Measurements from ENCODE around the gene TRAPPC2L. TPM values are rescaled to one million over a fixed set of nuclear protein-coding genes. Genes with fewer than 3 reads are reported as not detected.

The TRAPPC2L gene, protein sequence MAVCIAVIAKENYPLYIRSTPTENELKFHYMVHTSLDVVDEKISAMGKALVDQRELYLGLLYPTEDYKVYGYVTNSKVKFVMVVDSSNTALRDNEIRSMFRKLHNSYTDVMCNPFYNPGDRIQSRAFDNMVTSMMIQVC
- 40.9 and 48.8 TPM in 2 replicates for total RNA-seq (2014; rRNA removed; shearing (Covaris generic); ENCODE audit: low replicate concordance)

GRCh38 chr16:88856828-88857727 lies at the start of gene TRAPPC2L, which contains the start of gene GALNS:
Gene TRAPPC2L (plus strand): TSS chr16:88857127. CDS start chr16:88857151, 24 bp downstream.
Gene GALNS (minus strand): TSS chr16:88856947. CDS start chr16:88856877, 70 bp downstream.
- DNase-seq (ENCODE audit: low read depth) = peak; percentile 86
- in situ Hi-C loops (cut with HindIII; ENCODE audit: low pct_unique_long_range_greater_than_20kb, low sequenced_read_pairs) = no loop called here

GRCh38 chr16:88807142-88807625 lies 49.7 kb upstream of the TRAPPC2L start:
- in situ Hi-C loops (cut with HindIII; ENCODE audit: low pct_unique_long_range_greater_than_20kb, low sequenced_read_pairs) = no loop called here

DNA sequence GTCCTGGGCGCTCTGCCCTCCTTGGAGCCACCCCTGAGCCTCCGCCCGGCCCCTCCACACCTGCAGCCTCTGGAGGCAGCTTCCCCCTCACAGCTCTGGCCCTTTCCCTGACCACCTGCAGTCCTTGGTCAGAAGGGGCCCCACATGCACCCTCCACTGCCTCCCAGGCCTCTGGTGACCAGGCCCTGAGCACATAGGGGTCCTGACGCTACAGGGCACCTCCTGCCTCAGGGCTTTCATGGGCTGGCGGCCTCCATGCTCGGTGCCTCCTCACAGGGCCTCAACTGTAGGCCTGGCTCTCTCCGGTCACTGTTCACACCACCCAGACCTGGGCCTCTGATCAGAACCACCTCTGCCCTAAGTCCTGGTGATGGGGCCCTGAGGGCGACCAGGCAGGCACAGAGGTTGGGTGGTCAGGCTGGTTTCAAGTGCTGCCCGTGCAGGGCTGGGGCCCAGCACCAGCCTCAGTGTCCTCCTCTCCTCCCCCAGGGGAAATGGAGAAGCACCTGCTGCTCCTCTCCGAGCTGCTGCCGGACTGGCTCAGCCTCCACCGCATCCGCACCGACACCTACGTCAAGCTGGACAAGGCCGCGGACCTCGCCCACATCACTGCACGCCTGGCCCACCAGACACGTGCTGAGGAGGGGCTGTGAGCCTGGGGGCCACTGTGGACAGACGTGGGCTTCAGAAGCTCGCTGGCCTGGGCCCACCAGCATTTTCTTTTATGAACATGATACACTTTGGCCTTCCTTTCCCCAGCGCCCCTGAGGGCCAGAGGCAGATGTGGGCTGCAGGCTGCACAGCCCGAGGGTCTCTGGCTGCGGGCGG lies 49.1 kb upstream of the TRAPPC2L start:
- in situ Hi-C loops (cut with HindIII; ENCODE audit: low pct_unique_long_range_greater_than_20kb, low sequenced_read_pairs) = no loop called here

More at GRCh38 chr16:88807142-88807625, 49.7 kb upstream of the TRAPPC2L start:
- DNase-seq (ENCODE audit: low read depth) = no peak

DNA sequence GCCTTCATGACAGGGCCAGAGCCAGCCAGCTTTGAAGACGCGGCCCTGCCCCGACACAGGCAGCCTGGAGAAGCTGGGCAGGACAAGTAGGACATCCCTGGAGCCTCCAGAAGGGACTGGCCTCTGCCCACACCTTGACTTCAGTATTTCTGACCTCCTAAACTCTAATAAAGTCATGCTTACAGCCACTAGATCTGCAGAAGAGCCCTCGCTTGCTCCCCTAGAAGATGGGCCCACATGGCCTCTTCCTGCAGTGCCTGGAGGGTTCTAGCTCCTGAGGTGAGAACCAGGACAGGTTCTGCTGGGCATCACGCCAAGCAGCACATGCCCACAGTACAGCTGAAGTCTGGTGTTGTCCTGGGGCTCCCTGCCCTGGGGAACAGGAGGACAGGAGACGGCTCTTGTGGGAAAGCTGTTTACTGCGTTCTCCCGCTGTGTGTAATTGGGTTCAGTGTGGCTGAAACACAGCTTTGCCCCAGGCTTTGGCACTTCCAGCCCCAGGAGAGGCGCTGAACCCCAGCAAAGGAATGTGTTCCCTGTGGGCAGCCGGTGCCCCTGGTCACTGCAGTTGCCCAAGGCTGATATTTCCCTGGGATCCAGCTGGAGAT lies 47.8 kb upstream of the TRAPPC2L start:
- in situ Hi-C loops (cut with HindIII; ENCODE audit: low pct_unique_long_range_greater_than_20kb, low sequenced_read_pairs) = no loop called here
- DNase-seq (ENCODE audit: low read depth) = peak; percentile 8

More for the DNA sequence above, 49.1 kb upstream of the TRAPPC2L start:
- DNase-seq (ENCODE audit: low read depth) = no peak

GRCh38 chr16:88809676-88810165 lies 47.2 kb upstream of the TRAPPC2L start:
- in situ Hi-C loops (cut with HindIII; ENCODE audit: low pct_unique_long_range_greater_than_20kb, low sequenced_read_pairs) = no loop called here
- peak; percentile 12 for DNase-seq (ENCODE audit: low read depth)

GRCh38 chr16:88810166-88810911 lies 46.6 kb upstream of the TRAPPC2L start:
- peak; percentile 29 for DNase-seq (ENCODE audit: low read depth)
- in situ Hi-C loops (cut with HindIII; ENCODE audit: low pct_unique_long_range_greater_than_20kb, low sequenced_read_pairs) = no loop called here

- DNase-seq (ENCODE audit: low read depth) = peak; percentile 84
- in situ Hi-C loops (cut with HindIII; ENCODE audit: low pct_unique_long_range_greater_than_20kb, low sequenced_read_pairs) = no loop called here
These were observed 45.8 kb upstream of the TRAPPC2L start for GRCh38 chr16:88810912-88811768.

DNA sequence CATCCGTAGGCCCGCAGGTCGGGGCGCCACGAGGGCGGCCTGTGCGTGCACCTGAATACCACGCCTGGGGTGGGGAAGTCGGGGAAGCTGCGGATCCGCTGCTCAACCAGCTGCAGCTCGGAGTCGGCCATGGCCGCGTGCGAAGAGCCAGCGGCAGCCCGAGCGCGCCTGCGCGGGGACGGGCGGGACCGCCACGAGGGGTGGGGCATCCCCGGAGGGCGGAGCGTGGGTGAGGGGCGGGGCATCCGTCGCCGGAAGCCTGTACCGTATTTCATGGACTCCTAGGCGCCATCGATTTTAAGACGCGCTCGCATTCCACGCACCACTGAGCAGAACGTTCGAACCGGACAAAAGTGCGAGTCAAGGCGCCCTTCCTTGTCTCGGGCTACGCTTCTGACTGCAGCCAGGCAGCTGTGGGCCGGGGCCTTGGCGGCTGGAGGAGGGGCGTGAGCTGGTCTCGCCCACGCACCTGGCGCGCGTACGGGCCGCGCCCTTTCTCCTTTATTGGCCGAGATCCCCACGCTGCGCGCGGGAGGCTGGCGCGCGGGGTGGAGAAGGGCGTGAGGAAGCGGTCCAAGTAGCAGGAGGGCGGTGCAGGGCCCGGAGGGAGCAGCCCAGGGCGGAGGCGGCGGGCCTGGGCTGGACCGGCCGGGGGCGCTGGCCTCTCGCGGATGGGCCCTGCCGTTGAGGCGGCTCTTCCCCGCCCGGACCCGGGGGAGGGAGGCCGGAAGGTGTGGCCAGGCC lies 45.0 kb upstream of the TRAPPC2L start, which contains the start of gene APRT:
Gene APRT, minus strand, starts transcription at position 160 of the 744 bp plus-strand sequence. Its CDS starts 29 bp downstream, at position 131.
- peak; percentile 91 for DNase-seq (ENCODE audit: low read depth)
- in situ Hi-C loops (cut with HindIII; ENCODE audit: low pct_unique_long_range_greater_than_20kb, low sequenced_read_pairs) = no loop called here

DNA sequence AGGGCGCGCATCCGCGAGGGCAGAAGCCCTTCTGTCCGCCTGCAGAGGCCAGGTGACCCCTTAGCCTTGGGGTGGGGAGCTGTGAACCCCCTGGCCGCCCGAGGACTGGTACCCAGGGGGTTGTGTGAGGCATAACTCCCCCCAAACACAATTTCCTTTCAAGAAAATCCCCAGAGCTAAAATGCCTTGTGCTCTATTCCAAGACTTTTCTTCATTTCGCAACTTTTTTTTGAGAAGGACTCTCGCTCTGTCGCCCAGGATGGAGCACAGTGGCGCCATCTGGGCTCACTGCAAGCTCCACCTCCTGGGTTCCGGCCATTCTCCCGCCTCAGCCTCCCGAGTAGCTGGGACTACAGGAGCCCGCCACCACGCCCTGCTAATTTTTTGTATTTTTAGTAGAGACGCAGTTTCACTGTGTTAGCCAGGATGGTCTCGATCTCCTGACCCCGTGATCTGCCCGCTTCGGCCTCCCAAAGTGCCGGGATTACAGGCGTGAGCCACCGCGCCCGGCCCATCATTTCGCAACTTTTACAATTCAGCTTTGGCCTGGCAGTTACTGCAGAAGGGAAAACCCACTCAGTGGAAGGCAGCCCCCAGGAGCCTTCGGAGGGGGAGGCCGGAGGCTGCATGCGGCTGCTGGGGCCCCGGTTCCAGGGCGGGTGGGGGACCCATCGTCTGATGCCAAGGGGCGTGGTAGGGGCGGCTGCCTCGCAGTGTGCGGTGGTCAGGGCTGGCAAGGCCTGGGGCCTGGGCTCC lies 44.2 kb upstream of the TRAPPC2L start:
- in situ Hi-C loops (cut with HindIII; ENCODE audit: low pct_unique_long_range_greater_than_20kb, low sequenced_read_pairs) = no loop called here
- no peak for DNase-seq (ENCODE audit: low read depth)

- DNase-seq (ENCODE audit: low read depth) = no peak
- in situ Hi-C loops (cut with HindIII; ENCODE audit: low pct_unique_long_range_greater_than_20kb, low sequenced_read_pairs) = no loop called here
These were observed 43.4 kb upstream of the TRAPPC2L start for GRCh38 chr16:88813269-88814143.

DNA sequence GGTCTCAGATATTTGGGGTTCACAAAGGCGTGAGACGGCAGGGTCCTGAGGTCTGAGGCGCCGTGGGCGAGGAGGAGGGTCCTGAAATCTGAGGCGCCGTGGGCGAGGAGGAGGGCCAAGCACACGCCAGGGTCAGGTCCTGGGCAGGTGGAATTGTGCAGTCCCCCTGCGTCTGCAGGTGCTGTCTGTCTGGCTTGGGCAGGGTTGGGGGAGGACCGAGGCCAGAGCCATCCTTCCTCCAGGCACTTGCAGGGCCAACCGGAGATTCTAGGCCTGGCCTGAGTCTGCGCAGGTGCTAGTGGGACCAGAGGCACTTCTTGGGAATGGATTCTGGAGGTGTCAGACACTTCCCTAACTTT lies 42.8 kb upstream of the TRAPPC2L start:
- in situ Hi-C loops (cut with HindIII; ENCODE audit: low pct_unique_long_range_greater_than_20kb, low sequenced_read_pairs) = no loop called here
- DNase-seq (ENCODE audit: low read depth) = no peak

DNA sequence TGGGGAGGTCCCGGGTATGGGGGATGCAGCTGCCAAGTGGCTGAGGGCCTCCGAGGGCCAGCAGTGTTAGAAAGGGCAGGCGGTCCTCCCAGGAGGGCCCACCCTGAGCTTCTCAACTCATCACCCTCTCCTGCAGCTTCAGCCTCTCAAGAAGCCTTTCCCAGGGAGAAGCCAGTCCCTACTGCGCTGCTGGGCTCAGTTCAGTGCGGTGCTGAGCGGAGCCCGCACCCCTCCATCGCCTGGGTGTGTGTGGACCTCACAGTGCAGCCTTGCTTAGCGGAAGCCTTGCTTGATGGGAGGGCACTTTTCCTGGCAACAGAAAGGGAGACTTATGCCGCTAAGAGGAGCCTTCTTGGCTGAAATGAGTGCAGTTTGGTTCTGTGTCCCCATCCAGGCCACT lies 41.7 kb upstream of the TRAPPC2L start:
- no peak for DNase-seq (ENCODE audit: low read depth)
- in situ Hi-C loops (cut with HindIII; ENCODE audit: low pct_unique_long_range_greater_than_20kb, low sequenced_read_pairs) = no loop called here

DNA sequence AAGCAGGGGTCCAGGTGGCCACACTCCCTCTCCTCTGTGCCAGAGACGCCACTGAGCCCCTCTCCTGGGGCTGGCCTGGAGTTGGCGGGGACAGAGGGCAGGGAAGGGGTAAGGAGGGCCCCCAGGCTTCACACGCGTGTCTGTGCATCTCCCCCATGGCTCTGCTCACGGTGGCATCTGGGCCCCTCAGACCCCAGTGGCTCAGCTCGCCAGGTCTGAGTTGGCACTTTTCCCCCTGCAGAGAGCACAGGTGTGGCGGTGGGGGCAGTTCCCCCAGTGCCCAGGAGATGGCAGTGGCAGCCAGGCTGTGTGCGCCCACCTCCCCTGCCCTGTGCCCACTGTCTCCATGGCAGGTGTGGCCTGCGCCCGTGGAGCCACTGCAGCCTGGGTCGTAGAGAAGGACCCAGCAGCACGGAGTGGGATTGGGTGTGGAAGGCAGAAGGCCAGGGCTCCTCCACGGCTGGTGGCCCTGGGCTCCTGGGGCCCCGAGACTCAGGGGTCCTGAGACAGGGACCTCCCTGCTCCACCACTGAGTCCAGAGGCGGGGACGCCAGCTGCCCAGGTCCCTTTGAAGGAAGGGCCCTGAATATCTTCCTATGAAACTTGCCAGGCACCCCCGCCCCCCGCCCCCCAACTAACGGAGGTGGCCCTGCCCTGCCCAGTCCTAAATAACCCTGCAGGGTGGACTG lies 40.9 kb upstream of the TRAPPC2L start:
- in situ Hi-C loops (cut with HindIII; ENCODE audit: low pct_unique_long_range_greater_than_20kb, low sequenced_read_pairs) = no loop called here
- DNase-seq (ENCODE audit: low read depth) = no peak
